IgD-negative memory B cell (primary cell): Measurements from ENCODE around the gene BRSK2. TPM values are rescaled to one million over a fixed set of nuclear protein-coding genes. Genes with fewer than 3 reads are reported as not detected.

ENCODE experiments used
- H3K27ac Mint-ChIP-seq, 3 donors: one replicate each; pipeline ENCODE4 v1.8.0; 2020 to 2022; ENCODE audit warnings: mild to moderate bottlenecking in 3 of 3, mixed read lengths in 3 of 3, moderate library complexity in 1 of 3
- H3K27me3 Mint-ChIP-seq: one replicate; pipeline ENCODE4 v1.8.0; 2021; ENCODE audit warnings: mixed read lengths
- H3K36me3 Mint-ChIP-seq: one replicate; pipeline ENCODE4 v1.8.0; 2020; ENCODE audit warnings: mild to moderate bottlenecking, mixed read lengths
- H3K4me1 Mint-ChIP-seq, 3 donors: one replicate each; pipeline ENCODE4 v1.8.0; 2020 to 2022; ENCODE audit warnings: mixed read lengths in 3 of 3, mild to moderate bottlenecking in 1 of 3
- H3K4me3 Mint-ChIP-seq, 4 donors: one replicate each; pipeline ENCODE4 v1.8.0; 2020 to 2022; ENCODE audit warnings: mild to moderate bottlenecking in 4 of 4, mixed read lengths in 4 of 4, moderate library complexity in 3 of 4
- H3K9me3 Mint-ChIP-seq, 3 donors: one replicate each; pipeline ENCODE4 v1.8.0; 2020 to 2021; ENCODE audit warnings: mixed read lengths in 3 of 3, mild to moderate bottlenecking in 1 of 3
- polyA plus RNA-seq: library from polyadenylated mRNA; unstranded; fragments of 300-500 nt; fragmentation: Illumina TruSeq; gene quantifications from one replicate; pipeline ENCODE4 v1.2.3, GENCODE V29; 2021

The BRSK2 gene
- polyA plus RNA-seq, 1 donor from 2014 or later = not detected

DNA sequence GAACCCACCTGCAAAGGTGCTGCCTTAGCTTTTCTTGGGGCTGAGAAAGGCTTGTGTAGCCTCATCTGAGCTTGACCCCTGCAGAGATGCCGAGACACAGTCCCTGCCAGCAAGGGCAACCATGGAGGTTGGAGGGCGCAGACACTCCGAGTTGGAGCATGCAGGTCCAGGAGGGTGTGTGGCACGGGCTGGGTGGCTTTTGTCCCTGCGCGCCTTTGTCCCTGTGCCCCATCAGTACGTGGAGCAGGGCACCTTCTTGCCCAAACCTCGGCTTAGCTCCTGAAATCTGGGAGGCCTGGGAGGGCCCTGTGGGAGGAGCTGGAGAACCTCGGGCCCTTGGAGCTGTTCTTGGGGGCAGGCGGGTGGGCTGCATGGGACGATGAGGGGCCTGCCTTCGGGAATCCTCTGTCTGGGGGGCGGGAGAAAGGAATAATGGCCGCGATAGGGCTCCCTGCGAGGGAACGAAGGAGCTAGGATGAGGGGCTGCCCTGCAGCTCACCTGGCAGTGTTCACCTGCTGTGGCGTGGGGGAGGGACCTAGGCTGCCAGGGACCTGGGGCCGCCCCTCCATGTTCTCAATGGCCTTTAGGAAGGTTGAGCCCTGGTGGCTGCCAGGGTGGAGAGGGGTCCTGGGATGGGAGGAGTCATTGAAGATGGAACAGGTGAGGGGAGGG is 3.4 kb downstream of the BRSK2 start:
- Mint-ChIP-seq H3K4me3 (peak overlapping the region in 1 of 4 donors; percentile 74), H3K27ac (peak overlapping the region in 1 of 3 donors; percentile 73), H3K4me1 (peaks cover 0 to 5% (median 0%) of the 10 kb centered on the region in 3 donors), H3K36me3 (peaks cover 3% of the 10 kb centered on the region), H3K27me3 (peaks cover 21% of the 10 kb centered on the region), H3K9me3 (peaks cover 0 to 4% (median 0%) of the 10 kb centered on the region in 3 donors)

DNA sequence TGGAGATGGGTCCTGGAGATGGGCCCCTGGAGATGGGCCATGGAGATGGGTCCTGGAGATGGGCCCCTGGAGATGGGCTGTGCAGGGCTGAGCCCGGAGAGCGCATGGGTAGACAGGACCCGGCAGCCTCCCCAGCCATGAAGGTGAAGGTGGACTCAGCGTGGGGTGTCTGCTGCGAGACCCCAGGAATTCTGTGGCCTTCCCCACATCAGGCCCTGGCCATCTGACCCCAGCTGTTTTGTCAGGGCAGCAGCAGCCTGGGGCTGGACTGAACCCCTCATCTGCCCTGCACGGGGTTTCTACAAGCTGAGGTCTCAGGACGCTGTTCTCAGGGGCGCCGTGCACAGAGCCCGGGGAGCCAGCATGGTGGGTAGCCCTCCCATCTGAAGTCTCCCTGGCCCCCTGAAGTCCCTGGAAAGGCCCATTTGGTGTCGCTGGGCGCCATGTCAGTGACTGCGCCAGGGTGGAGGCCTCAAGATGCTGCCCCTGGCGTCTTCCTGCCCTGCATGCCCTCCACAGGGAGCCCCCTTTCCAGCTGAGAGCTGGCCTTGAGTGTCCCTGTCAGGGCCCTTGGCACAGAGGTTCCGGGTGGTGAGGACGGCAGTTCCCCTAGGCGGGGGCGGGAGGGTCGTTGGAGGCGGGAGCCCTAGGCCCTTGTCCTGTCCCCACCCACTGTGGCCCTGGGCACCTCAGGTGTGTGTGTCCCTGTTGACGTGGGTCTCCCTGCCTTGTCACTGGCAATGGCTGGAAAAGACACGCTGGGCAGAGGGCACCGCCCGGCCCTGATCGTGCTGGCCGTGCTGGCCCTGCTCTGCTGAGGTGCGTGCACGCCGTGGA is 5.4 kb downstream of the BRSK2 start:
- peaks cover 0 to 4% (median 0%) of the 10 kb centered on the region in 3 donors for H3K9me3 Mint-ChIP-seq
- peaks cover 0 to 5% (median 0%) of the 10 kb centered on the region in 3 donors for H3K4me1 Mint-ChIP-seq
- H3K27me3 Mint-ChIP-seq = peaks cover 20% of the 10 kb centered on the region
- no peak overlapping the region for H3K4me3 Mint-ChIP-seq
- H3K36me3 Mint-ChIP-seq = peaks cover 3% of the 10 kb centered on the region
- H3K27ac Mint-ChIP-seq = no peak overlapping the region

DNA sequence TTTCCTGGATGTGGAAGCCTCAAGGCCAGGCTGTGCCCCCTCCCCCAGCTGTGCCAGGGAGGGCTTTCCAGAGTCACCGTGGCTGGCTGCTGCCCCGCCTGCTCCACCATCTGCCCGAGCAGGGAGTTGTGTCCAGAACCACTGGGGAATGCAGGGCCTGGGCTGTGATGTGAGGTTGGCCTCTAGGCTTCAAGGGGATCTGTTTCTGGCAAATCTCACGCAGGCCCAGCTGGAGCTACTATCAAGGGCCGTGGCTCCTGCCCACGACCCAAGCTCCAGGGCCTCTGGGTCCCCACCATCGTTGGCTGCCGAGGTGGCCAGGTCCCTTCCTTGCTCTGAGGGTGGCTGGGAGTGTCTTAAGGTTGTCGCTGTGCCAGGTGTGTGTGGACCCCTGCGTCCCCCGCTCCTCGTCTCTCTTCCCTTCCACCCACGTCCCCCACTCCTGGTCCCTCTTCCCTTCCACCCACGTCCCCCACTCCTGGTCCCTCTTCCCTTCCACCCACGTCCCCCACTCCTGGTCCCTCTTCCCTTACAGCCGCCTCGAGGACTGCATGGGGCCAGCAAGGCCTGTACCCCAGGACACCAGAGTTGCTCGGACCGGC is 6.1 kb downstream of the BRSK2 start:
- Mint-ChIP-seq H3K9me3 (peaks cover 0 to 4% (median 0%) of the 10 kb centered on the region in 3 donors), H3K27me3 (peaks cover 22% of the 10 kb centered on the region), H3K4me3 (no peak overlapping the region), H3K27ac (no peak overlapping the region), H3K36me3 (peaks cover 3% of the 10 kb centered on the region), H3K4me1 (peaks cover 0 to 5% (median 0%) of the 10 kb centered on the region in 3 donors)

DNA sequence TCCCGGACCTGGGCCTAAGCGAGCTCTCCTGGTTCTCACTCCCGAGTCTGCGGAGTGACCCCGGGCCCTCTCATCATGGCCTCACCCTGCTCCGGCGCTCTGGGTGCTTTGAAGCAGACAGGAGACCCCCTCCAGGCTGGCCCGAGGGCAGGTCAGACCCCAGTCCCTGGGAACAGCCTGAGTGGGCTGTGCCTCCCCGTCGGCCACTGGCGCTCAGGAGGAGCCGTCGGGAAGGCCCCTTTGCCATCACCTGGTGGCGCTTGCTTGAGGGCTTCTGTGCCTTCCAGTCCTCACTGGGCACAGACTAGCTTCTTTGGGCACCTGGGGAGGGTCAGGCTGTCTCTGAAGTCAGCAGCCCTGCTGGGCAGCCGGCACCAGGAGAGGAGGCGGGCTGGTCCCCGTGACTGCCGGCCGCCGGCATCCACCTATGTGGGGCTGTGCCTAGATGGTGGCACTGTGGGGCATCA is 6.7 kb downstream of the BRSK2 start:
- peaks cover 3% of the 10 kb centered on the region for H3K36me3 Mint-ChIP-seq
- H3K4me3 Mint-ChIP-seq = no peak overlapping the region
- no peak overlapping the region for H3K27ac Mint-ChIP-seq
- peaks cover 21% of the 10 kb centered on the region for H3K27me3 Mint-ChIP-seq
- peaks cover 0 to 5% (median 0%) of the 10 kb centered on the region in 3 donors for H3K4me1 Mint-ChIP-seq
- peaks cover 0 to 4% (median 0%) of the 10 kb centered on the region in 3 donors for H3K9me3 Mint-ChIP-seq

DNA sequence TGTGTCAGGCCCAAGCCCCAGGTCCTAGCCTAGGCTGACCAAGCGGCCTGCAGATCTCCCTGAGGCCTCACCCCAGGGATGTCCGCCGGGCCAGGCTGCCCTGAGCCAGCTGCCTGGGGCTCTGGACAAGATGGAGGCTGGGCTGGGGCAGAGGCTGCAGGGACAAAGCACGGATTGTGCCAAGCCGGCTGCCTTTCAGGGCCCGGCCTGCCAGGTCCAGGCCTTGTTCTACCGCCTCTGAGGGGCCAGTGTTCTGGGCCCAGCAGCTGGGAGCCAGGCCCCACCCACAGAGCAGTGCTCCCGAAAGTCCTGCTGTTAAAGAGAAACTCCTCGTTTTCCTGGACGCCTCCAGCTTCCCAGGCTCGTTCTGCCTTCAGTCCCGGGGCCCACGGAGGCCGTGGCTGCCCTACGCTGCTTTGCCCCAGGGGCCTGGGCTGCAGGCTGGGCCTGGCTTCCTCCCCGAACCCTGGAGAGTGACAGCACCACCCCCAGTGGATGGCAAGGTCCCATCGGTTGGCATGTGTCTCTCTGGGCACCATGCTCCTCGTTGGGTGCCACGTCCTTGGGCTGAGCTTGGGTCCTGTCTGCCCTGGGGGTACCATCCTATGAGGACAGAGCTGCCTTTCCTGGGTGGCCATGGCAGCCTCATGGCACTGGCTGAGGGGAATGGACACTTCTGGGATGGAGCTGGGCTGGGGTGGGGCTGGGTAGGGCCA is 7.6 kb downstream of the BRSK2 start:
- Mint-ChIP-seq H3K4me1 (no peaks in the 10 kb centered on the region), H3K27me3 (peaks cover 14% of the 10 kb centered on the region), H3K4me3 (no peak overlapping the region), H3K9me3 (peaks cover 0 to 2% (median 0%) of the 10 kb centered on the region in 3 donors), H3K36me3 (peaks cover 3% of the 10 kb centered on the region), H3K27ac (no peak overlapping the region)

DNA sequence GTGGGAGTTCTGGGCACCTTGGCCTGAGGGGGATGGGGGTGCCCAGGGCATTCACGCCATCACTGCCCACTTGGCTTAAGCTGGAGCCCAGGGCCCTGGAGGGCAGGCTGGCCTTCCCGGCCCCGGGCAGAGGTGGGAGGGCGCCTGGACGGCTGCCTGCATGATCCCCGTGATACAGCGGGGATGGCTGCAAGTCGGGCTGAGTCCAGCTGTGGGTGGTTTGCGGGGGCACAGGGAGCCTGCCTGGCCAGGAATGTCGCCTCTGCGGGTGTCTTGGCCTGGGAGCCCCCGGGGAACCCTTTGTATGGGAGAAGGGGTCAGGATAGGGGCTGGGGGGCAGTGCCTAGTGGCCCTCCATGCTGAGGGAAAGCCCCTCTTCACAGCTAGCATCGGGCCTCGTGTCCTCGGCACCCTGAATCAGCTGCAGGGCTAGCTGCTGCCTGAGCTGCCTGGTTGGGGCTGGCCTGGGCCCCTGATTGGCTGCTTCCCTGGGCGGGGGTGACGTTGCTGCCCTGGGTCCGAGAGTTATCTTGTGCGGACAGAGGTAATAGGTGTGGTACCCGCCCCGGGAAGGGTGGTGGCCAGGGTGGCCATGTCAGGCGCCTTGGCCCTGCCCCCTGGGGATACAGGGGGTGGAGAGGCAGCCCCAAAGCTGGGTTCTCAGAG is 8.3 kb downstream of the BRSK2 start:
- Mint-ChIP-seq H3K4me1 (no peaks in the 10 kb centered on the region), H3K4me3 (no peak overlapping the region), H3K27ac (no peak overlapping the region), H3K27me3 (peaks cover 12% of the 10 kb centered on the region), H3K9me3 (peaks cover 0 to 2% (median 0%) of the 10 kb centered on the region in 3 donors), H3K36me3 (peaks cover 3% of the 10 kb centered on the region)

DNA sequence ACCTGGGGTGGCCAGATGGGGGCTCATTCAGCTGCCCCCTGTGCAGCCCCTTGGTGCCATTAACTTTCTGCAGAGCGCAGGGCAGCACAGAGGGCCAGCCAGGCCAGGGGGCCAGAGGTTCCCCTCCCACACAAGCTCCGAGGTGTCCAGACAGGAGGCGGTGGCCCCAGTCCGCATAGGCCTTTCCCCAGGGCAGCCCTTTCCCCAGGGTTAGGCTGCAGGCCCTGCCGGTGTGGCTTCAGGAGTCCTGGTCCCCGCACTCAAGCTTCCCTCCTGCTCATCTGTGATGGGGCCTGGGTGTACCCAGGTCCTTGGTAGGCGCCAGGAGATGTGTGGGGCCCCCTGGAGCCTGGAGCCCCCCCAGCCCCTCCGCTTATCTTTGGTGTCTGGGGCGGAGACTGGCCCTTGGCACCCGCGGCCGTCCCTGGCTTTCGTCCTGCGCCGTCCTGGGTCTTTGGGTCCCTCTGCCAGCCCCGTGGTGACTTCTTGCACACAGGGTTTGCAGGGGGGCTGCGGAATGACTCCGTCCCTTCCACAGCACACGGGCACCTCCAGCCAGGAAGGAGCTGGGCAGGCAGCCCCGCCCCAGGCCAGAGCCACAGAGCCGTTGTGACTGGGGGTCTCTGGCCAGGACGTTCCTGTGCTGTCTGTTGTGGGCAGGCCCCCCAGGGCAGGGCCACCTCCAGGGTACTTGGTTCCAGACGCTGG is 8.9 kb downstream of the BRSK2 start:
- no peaks in the 10 kb centered on the region for H3K4me1 Mint-ChIP-seq
- H3K36me3 Mint-ChIP-seq = no peaks in the 10 kb centered on the region
- H3K27ac Mint-ChIP-seq = no peak overlapping the region
- H3K4me3 Mint-ChIP-seq = no peak overlapping the region
- peaks cover 8% of the 10 kb centered on the region for H3K27me3 Mint-ChIP-seq
- H3K9me3 Mint-ChIP-seq = no peaks in the 10 kb centered on the region

DNA sequence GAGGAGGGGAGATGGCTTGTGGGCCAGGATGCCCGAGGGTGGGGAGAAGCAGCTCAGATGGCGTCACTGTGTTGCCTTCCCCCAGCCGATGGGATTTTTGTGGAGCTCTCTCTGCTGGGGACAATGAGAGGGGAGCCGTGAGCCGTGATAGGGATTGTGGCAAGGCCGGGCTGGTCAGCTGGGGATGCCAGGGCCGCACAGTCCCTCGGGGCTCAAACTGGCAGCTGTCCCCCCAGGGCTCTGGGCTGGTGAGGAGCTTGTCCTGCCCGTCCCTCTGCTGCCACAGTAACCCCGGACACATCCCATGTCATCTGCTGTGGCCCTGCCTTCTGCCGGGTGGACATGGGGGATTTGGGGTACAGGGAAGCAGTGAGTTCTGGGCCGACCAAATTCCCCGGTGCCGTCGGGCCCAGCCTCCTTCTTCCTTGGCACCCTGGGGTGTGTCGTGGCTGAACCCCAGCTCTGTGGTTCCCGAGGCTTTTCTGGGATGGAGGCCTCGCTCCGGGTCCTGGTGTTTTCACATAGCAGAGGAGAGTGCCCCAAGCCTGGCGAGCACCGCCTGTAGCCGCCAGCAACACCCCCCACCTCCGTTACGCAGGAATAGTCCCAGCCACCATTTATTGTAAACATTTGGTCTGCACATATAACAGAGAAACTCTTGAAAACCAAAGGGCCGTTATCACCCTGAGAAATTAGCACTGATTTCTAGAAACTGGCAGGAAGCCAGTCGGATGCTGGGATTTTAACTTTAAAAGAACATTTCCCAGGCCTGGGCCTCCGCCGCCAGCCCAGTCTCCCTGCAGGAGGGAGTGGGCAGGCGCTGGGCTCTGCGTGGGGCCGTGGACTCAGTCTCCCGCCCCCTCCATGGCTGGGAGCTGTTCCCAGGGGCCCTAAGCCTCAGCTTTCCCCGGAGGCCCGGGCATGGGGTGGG is 9.9 kb downstream of the BRSK2 start:
- no peaks in the 10 kb centered on the region for H3K9me3 Mint-ChIP-seq
- peaks cover 9% of the 10 kb centered on the region for H3K27me3 Mint-ChIP-seq
- H3K4me1 Mint-ChIP-seq = no peaks in the 10 kb centered on the region
- no peak overlapping the region for H3K27ac Mint-ChIP-seq
- H3K36me3 Mint-ChIP-seq = no peaks in the 10 kb centered on the region
- H3K4me3 Mint-ChIP-seq = peak overlapping the region in 1 of 4 donors; percentile 54

DNA sequence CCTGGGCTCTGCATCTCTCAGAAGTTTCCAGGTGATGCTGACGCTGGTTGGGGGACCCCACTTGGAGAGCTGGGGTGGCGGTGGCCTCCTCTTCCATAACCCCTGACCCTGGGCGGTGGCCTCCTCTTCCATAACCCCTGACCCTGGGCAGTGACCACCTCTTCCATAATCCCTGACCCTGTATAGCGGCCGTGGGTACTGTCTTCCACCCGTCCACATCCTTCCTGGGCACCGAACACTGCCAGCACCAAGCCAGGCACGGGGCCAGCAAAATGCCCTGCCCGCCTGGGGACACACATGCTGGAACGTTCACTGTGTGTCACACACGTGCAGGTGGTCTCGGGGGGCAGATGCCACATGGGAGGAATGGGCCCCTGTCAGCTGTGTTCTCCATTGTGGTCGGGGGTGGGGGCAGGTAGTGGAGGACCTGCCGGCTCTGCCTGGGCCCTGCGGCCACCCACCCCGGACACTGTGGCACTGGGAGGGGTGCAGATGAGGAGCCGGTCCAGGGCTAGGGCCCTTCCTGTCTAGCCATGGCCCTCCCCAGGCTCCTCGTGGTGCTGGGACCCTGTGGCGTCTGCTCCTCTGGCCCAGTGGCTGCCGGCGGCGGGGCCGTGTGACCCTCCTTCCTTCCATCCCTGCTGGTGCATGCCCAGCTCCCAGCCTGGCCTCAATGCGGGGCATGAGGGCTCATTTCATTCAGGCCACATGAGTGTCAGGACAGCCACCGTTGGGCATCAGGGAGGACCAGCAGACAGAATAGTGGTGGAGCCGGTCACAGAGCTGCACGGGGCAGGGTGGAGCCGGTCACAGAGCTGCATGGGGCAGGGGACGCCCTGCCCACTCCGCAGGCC is 10.8 kb downstream of the BRSK2 start:
- Mint-ChIP-seq H3K4me3 (peak overlapping the region in 1 of 4 donors; percentile 65), H3K36me3 (no peaks in the 10 kb centered on the region), H3K27me3 (peaks cover 9% of the 10 kb centered on the region)

DNA sequence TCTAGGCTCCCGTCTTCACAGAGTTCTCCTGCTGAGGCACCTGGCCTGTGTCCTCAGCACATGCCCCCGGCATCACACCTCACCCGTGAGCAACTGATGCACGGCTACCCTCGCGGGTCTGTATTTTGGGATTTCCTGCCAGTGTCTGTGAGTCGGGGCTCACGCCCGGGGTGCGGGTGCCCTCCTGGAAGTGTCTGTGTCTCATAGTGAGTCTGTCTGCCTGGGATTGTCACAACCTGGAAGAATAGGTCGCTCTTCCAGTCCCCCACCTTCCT is 11.4 kb downstream of the BRSK2 start:
- Mint-ChIP-seq H3K4me3 (no peak overlapping the region), H3K27me3 (peaks cover 9% of the 10 kb centered on the region), H3K27ac (no peak overlapping the region), H3K9me3 (no peaks in the 10 kb centered on the region), H3K4me1 (no peaks in the 10 kb centered on the region), H3K36me3 (no peaks in the 10 kb centered on the region)

More for the DNA sequence above, 10.8 kb downstream of the BRSK2 start:
- no peak overlapping the region for H3K27ac Mint-ChIP-seq
- H3K4me1 Mint-ChIP-seq = no peaks in the 10 kb centered on the region
- H3K9me3 Mint-ChIP-seq = no peaks in the 10 kb centered on the region

DNA sequence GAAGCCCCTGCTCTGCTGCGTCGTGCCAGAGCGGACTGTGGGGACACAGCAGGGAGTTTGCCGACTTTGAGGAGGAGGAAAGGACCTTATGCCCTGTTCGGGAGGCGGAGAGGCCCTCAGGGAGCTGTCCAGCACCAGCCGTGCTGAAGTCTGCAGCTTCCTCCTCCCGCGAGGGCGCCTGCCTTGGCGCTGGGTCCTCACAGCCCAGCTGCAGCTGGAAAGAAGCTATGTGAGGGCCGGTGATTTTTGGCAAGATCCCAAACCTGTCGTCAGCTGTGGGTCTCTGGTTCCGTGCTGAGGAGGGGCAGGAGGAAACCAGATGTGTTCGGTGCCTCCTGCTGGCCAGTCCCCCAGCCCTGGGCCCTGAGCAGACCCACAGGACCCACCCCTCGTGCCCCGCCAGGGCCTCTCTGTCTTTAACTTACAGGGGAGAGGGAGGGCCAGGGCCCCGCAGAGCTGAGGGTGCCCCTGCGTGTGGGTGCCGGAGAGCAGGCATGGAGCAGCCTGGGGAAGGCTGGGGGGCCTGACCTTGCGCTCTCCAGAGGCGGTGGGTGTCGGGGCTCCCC is 12.0 kb downstream of the BRSK2 start:
- no peaks in the 10 kb centered on the region for H3K4me1 Mint-ChIP-seq
- H3K9me3 Mint-ChIP-seq = no peaks in the 10 kb centered on the region
- no peaks in the 10 kb centered on the region for H3K36me3 Mint-ChIP-seq
- no peak overlapping the region for H3K4me3 Mint-ChIP-seq
- no peak overlapping the region for H3K27ac Mint-ChIP-seq
- peaks cover 9% of the 10 kb centered on the region for H3K27me3 Mint-ChIP-seq

DNA sequence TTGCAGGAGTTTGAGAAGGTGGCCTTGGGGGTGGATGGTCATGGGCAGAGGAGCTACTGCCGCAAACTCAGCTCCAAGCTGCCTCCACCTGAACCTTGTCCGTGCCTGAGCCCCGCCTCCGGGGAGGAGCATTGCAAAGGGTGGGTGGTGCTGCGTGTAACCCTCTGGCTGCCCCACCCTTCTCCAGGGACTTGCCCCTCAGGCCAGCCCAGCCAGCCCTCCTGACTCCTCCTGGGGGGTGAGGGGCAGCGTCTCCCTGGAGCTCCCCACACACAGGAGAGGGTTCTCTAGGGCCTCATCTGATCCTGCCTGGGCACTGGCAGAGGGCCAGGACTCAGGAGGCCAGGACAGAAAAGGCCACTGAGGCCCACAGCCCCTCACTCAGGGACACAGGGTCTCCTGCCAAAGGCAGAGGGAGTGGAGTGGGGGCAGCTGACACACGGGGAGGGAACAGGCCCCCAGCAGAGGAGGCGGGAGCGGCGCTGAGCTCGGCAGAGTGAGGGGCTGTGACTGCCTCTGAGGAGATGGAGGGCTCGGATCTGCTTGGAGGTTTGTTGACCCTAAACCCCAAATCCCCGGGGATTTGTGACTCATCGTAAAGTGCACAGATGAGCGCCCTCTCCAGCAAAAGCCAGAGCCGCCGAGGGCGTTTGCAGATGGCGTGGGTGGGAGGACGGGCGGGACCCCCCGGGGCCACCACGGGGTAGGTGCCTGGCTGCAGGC is 12.8 kb downstream of the BRSK2 start:
- no peaks in the 10 kb centered on the region for H3K36me3 Mint-ChIP-seq
- no peaks in the 10 kb centered on the region for H3K4me1 Mint-ChIP-seq
- H3K27ac Mint-ChIP-seq = no peak overlapping the region
- H3K27me3 Mint-ChIP-seq = peaks cover 9% of the 10 kb centered on the region
- no peak overlapping the region for H3K4me3 Mint-ChIP-seq
- H3K9me3 Mint-ChIP-seq = no peaks in the 10 kb centered on the region
